Left lung (tissue), 14 donors: ENCODE data around the gene RIPOR3. TPM values are rescaled to one million over a fixed set of nuclear protein-coding genes. Genes with fewer than 3 reads are reported as not detected.
A peak's percentile ranks its signal among the peaks of the same experiment; 100 is the strongest.

Source experiments
- ATAC-seq: fragments of 200-7000 bp; cut with Tn5 transposase; one replicate; pipeline ENCODE4 v1.9.1; 2020; ENCODE audit warnings: moderate library complexity
- DNase-seq, 4 donors: peaks; one replicate each; pipeline ENCODE4 v3.0.0-alpha.2; 2013 to 2020
- H3K27ac ChIP-seq, 2 donors: fragments of 200-600 bp; sonication (generic) in 1 of 2; one replicate each; pipeline versions ENCODE4 v1.5.0 to v1.8.0; 2020 to 2021
- H3K27me3 ChIP-seq, 2 donors: fragments of 200-600 bp; sonication (generic) in 1 of 2; one replicate each; pipeline versions ENCODE4 v1.5.0 to v1.8.0; 2020 to 2021
- H3K36me3 ChIP-seq, 2 donors: fragments of 200-600 bp; sonication (generic) in 1 of 2; one replicate each; pipeline versions ENCODE4 v1.5.0 to v1.8.0; 2020 to 2021
- H3K4me1 ChIP-seq, 2 donors: fragments of 200-600 bp; one replicate each; pipeline ENCODE4 v1.8.0; 2021
- H3K4me3 ChIP-seq, 2 donors: fragments of 200-600 bp; sonication (generic) in 1 of 2; one replicate each; pipeline versions ENCODE4 v1.5.0 to v1.8.0; 2020 to 2021; ENCODE audit warnings: mild to moderate bottlenecking in 1 of 2
- H3K9me3 ChIP-seq, 2 donors: fragments of 200-600 bp; sonication (generic) in 1 of 2; one replicate each; pipeline versions ENCODE4 v1.5.0 to v1.8.0; 2020 to 2021
- CTCF ChIP-seq, 2 donors: fragments of 200-600 bp; sonication (generic) in 1 of 2; IDR thresholded peaks; one replicate each; pipeline versions ENCODE4 v1.5.0 to v1.8.0; 2021; ENCODE audit warnings: antibody characterized with exemption in 2 of 2
- intact Hi-C, 2 donors: fragments of 100-400 bp; cut with DNase I; formaldehyde crosslinking; loops; one replicate each; pipeline versions ENCODE4 v1.11.2 to v1.14.2; 2022
- long read RNA-seq, 12 donors: library from polyadenylated mRNA in 2 of 12; unstranded in 2 of 12; transcript quantifications; one replicate each; pipeline ENCODE4 v2.0.0 and lab custom pipeline, GENCODE V29; 2019 to 2026
- polyA plus RNA-seq, 6 donors: library from polyadenylated mRNA; unstranded; fragments of 120-200 nt; gene quantifications; one replicate each; pipeline ENCODE4 v1.2.1, GENCODE V29; 2013; ENCODE audit not compliant: insufficient read length in 6 of 6
- total RNA-seq, 2 donors: library from RNA; stranded (reverse); fragmentation: NEBNext Ultra II Directional; extraction: Animal tissue kit (Norgen Biotek cat#: 25700); gene quantifications; one replicate each; pipeline ENCODE4 v1.2.1, GENCODE V29; 2021
- donor health status: DM: no; HTN: yes; CAD: no.
- donor health status: DM: no; HTN: no; CAD: no.

The RIPOR3 gene
- total RNA-seq (1 to 10 TPM; 2.3 to 7.0 TPM), polyA plus RNA-seq (1 to 10 TPM; 2.0 to 4.0 (median 2.8) TPM)
- long read RNA-seq, donor 1 = 0 reads
- long read RNA-seq, donor 2 = 0 reads
- long read RNA-seq, donor 3 = 0 reads
- long read RNA-seq, donor 4 = 0 reads
- long read RNA-seq, donor 5 = 0 reads
- long read RNA-seq, donor 6 = 0 reads
- long read RNA-seq, donor 7 = 0 reads
- long read RNA-seq, donor 8 = 0 reads
- long read RNA-seq, donor 9 = 0 reads
- long read RNA-seq, donor 10 = 0 reads
- long read RNA-seq, donor 11 = 0 reads
- long read RNA-seq, donor 12 = 0 reads

DNA sequence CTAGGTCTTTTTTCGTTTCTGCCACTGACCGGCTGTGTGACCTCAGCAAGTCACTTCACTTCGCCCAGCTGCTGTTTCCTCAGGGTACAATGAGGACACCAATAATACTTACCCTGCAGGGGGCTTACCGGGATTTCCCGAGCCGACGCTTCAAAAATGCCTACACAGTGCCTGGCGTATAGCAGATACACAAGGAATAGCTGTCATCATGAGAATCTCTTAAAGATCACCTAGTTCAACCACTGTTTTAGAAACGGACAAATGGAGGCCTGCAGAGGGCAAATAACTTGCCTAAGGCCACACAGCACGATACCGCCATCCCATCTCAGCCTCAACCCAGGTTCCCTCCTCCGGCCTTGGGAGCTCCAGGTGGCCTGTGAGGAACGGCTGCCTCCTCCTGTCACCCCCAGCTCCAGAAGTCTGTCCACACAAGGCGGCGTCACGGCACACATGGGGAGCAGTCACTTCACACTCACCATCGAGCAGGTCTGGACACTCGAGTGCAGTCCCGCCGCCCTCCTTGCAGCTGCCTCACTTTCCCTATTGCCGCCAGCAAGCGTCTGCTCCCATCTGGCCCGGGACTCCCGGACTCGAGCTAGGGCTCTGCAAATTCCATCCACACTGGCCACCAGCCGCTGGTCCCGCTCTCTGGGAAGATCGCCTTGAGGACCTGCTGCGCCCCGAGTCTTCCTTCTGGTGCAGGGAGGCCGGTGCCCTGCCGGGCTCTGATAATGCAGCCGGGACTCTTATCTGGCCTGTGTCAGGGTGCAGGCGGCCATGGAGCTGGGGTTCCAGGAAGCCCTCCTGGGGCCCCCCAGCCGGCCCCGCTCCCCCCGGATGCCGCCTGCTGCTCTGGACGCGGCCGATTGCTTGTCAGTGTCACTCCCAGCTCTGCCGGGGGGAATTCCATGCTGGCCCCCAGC, at the start of gene RIPOR3:
Gene RIPOR3, minus strand, starts transcription at position 893 of the 923 bp plus-strand sequence. Its CDS starts 414 bp downstream, at position 479.
- TF ChIP-seq CTCF (IDR thresholded peaks at IDR 0.05) = no peak
- no peaks in the 10 kb centered on the region for H3K36me3 ChIP-seq
- H3K9me3 ChIP-seq = no peaks in the 10 kb centered on the region
- ATAC-seq (no peak), DNase-seq (no peak)
- H3K4me1 ChIP-seq = peaks cover 0 to 36% of the 10 kb centered on the region in 2 donors
- peak within 1 kb of the TSS; percentile 1 to 38 for H3K4me3 ChIP-seq
- peak within 1 kb of the TSS in 1 of 2 donors; percentile 37 for H3K27ac ChIP-seq
- intact Hi-C loops = no loop called here
- H3K27me3 ChIP-seq = peaks cover 0 to 46% of the 10 kb centered on the region in 2 donors

DNA sequence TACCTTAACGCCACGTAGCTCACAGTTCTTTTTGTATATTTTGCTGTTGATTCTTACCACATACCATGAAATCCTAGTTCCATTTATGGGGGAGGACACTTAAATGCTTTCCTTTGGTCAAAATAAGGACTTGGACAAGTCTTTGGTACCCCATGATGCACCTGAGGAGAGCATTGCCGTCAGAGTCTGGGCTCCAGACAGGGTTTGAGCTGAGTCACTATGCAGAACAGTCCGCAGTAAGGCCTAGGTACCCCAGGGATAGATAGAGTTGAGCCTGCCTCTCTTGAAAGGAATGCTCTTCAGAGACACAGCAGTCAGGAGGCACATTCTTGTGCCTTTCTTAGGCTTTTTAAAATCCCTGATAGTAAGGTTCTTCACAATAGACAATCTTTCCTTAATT, 46.0 kb upstream of the RIPOR3 start:
- no peak overlapping the region for H3K4me3 ChIP-seq
- peaks cover 3 to 8% of the 10 kb centered on the region in 2 donors for H3K4me1 ChIP-seq
- H3K27me3 ChIP-seq = peaks cover 0 to 2% of the 10 kb centered on the region in 2 donors
- no peaks in the 10 kb centered on the region for H3K9me3 ChIP-seq
- no peak for DNase-seq
- H3K27ac ChIP-seq = no peak overlapping the region
- peak; percentile 40 for ATAC-seq
- no peaks in the 10 kb centered on the region for H3K36me3 ChIP-seq
- TF ChIP-seq CTCF (IDR thresholded peaks at IDR 0.05) = no peak
- intact Hi-C loops = no loop called here

- Histone ChIP-seq H3K4me1 (peaks cover 0 to 18% of the 10 kb centered on the region in 2 donors), H3K27me3 (peaks cover 0 to 10% of the 10 kb centered on the region in 2 donors), H3K27ac (peak overlapping the region; percentile 28 to 33), H3K4me3 (no peak overlapping the region), H3K36me3 (no peaks in the 10 kb centered on the region), H3K9me3 (no peaks in the 10 kb centered on the region)
- DNase-seq (no peak), ATAC-seq (no peak)
- intact Hi-C loops = no loop called here
- TF ChIP-seq CTCF (IDR thresholded peaks at IDR 0.05) = no peak
These were observed 44.5 kb upstream of the RIPOR3 start for GRCh38 chr20:50735813-50736212.

DNA sequence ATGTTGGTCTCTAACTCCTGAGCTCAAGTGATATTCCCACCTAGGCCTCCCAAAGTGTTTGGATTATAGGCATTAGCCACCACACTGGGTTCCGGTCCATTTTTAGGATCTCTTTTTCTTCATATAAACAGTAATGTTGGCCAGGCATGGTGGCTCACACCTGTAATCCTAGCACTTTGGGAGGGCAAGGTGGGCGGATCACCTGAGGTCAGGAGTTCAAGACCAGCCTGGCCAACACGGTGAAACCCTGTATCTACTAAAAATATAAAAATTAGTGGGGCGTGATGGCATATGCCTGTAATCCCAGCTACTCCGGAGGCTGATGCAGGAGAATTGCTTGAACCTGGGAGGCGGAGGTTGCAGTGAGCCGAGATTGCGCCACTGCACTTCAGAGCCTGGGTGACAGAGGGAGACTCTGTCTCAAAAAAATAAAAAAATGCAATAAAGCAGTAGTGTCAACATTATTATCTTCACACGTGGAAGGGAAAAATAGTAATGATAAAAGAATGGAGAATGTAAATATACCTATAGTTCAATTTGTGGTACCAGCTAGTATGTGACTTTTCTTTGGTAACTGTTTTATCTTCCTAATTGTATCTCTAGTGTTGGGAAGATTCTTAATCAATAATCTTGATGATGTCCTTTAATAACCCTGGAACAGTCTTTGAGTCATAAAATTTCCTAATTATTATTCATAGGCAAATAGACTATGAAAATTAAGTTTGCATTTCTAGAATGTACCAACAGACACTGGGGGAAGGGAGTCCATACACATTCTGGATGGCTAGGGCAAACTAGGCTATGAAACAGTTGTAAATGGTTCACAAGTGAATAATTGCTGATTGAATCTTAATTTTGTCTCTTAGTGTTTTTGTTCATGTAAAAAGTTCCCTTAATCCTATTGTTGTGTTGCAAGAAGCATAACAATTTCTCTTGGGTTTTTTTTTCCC, 43.7 kb upstream of the RIPOR3 start:
- no peaks in the 10 kb centered on the region for H3K9me3 ChIP-seq
- no peak for DNase-seq
- intact Hi-C loops = no loop called here
- peaks cover 0 to 23% of the 10 kb centered on the region in 2 donors for H3K4me1 ChIP-seq
- H3K4me3 ChIP-seq = peak overlapping the region in 1 of 2 donors; percentile 91
- no peak for ATAC-seq
- peaks cover 0 to 10% of the 10 kb centered on the region in 2 donors for H3K27me3 ChIP-seq
- peak overlapping the region; percentile 28 to 33 for H3K27ac ChIP-seq
- no peak for TF ChIP-seq CTCF (IDR thresholded peaks at IDR 0.05)
- H3K36me3 ChIP-seq = no peaks in the 10 kb centered on the region
